HCT116 (cell line): ENCODE measurements around the gene C1orf159. TPM values are rescaled to one million over a fixed set of nuclear protein-coding genes. Genes with fewer than 3 reads are reported as not detected.

Experiments used
- ATAC-seq: fragments of 200-7000 bp; cut with Tn5 transposase; 2 replicates; pipeline ENCODE4 v1.9.1; 2020; ENCODE audit warnings: mild to moderate bottlenecking, moderate library complexity
- BruUV-seq: library from RNA; stranded (reverse); fragments of 400-500 nt; replicated peaks from 2 replicates; lab custom pipeline; 2021; lab: Mats Ljungman, UMichigan
- CTCF ChIA-PET: fragments of 300-600 bp; sonication (Branson Sonifier 250); formaldehyde crosslinking; loops from one replicate; lab custom pipeline; 2021; ENCODE audit warnings: antibody characterized with exemption; lab: Charles Lee
- POLR2A ChIA-PET: fragments of 300-600, 350-600 bp; sonication (Branson Sonifier 250); formaldehyde crosslinking; loops from one replicate; lab custom pipeline; 2021; ENCODE audit warnings: antibody characterized with exemption; lab: Charles Lee
- RAD21 ChIA-PET, 2 experiments: fragments of 300-600 bp; sonication (Branson Sonifier 250); formaldehyde crosslinking; loops; one replicate each; lab custom pipeline; 2023; ENCODE audit warnings: low total read pairs in 2 of 2; ENCODE audit not compliant: uncharacterized antibody in 2 of 2, unreplicated experiment in 2 of 2, low non-redundant PET in 1 of 2; lab: Charles Lee
- DNase-seq: peaks from one replicate; pipeline ENCODE4 v3.0.0-alpha.2; 2010; ENCODE audit warnings: low read depth, low spot score
- H2AFZ ChIP-seq: fragments of 200-600 bp; shearing (Covaris generic), sonication (generic); 2 replicates; pipeline ENCODE4 v1.6.1; 2017; ENCODE audit warnings: low read depth, mixed run types, mixed read lengths, antibody characterized with exemption, low read length; ENCODE audit not compliant: poor library complexity, severe bottlenecking
- H3K27ac ChIP-seq: 2 replicates; pipeline ENCODE4 v1.5.1; 2012; ENCODE audit warnings: low read depth, low read length
- H3K27me3 ChIP-seq: fragments of 200-600 bp; sonication (generic); 2 replicates; pipeline ENCODE4 v1.6.1; 2016; ENCODE audit warnings: mixed run types, low read length, mixed read lengths; ENCODE audit not compliant: insufficient read depth
- H3K36me3 ChIP-seq, 2 experiments: fragments of 200-500 bp in 1 of 2; fragments of 200-600 bp in 1 of 2; sonication (Bioruptor generic) in 1 of 2; sonication (generic) in 1 of 2; 2 replicates each; pipeline versions ENCODE4 v1.5.1 to v1.6.1; 2014 to 2016; ENCODE audit warnings: low read length in 2 of 2, inconsistent platforms in 1 of 2, mixed read lengths in 1 of 2, mixed run types in 1 of 2; ENCODE audit not compliant: insufficient read depth in 2 of 2, control insufficient read depth in 1 of 2
- H3K4me1 ChIP-seq, 2 experiments: fragments of 200-600 bp in 1 of 2; sonication (generic) in 1 of 2; 2 replicates each; pipeline versions ENCODE4 v1.5.1 to v1.6.1; 2012 to 2017; ENCODE audit warnings: low read length in 2 of 2, inconsistent platforms in 1 of 2, mild to moderate bottlenecking in 1 of 2, mixed read lengths in 1 of 2, mixed run types in 1 of 2, moderate library complexity in 1 of 2; ENCODE audit not compliant: insufficient read depth in 2 of 2, control insufficient read depth in 1 of 2
- H3K4me2 ChIP-seq: fragments of 200-600 bp; sonication (generic); 2 replicates; pipeline ENCODE4 v1.6.1; 2017; ENCODE audit warnings: mixed run types, low read length, mixed read lengths
- H3K4me3 ChIP-seq, 2 experiments: fragments of 200-600 bp in 1 of 2; sonication (generic) in 1 of 2; replicated peaks in 1 of 2; 2 replicates each; pipeline ENCODE4 v1.5.1; 2011 to 2016; ENCODE audit warnings: low read length in 2 of 2, control low read depth in 1 of 2, low read depth in 1 of 2, mild to moderate bottlenecking in 1 of 2, mixed read lengths in 1 of 2, mixed run types in 1 of 2
- H3K79me2 ChIP-seq: fragments of 200-600 bp; sonication (generic); 2 replicates; pipeline ENCODE4 v1.6.1; 2017; ENCODE audit warnings: mild to moderate bottlenecking, mixed run types, low read length, moderate library complexity, mixed read lengths; ENCODE audit not compliant: insufficient read depth
- H3K9ac ChIP-seq: fragments of 200-600 bp; sonication (generic); 2 replicates; pipeline ENCODE4 v1.6.1; 2016; ENCODE audit warnings: low read length, mixed read lengths
- H3K9me2 ChIP-seq: fragments of 200-600 bp; sonication (generic), shearing (Covaris generic); 2 replicates; pipeline ENCODE4 v1.6.1; 2017; ENCODE audit warnings: mixed run types, mild to moderate bottlenecking, moderate library complexity; ENCODE audit not compliant: insufficient read depth
- H3K9me3 ChIP-seq, 2 experiments: fragments of 200-500 bp in 1 of 2; fragments of 200-600 bp in 1 of 2; sonication (Bioruptor generic) in 1 of 2; sonication (generic) in 1 of 2; 2 replicates each; pipeline ENCODE4 v1.6.1; 2014 to 2017; ENCODE audit warnings: low read length in 2 of 2, mixed read lengths in 2 of 2, inconsistent platforms in 1 of 2, low read depth in 1 of 2, mild to moderate bottlenecking in 1 of 2, mixed run types in 1 of 2, moderate library complexity in 1 of 2; ENCODE audit not compliant: control insufficient read depth in 1 of 2, insufficient read depth in 1 of 2
- H4K20me1 ChIP-seq: fragments of 200-600 bp; sonication (generic), shearing (Covaris generic); 2 replicates; pipeline ENCODE4 v1.6.1; 2017; ENCODE audit warnings: mixed run types, mild to moderate bottlenecking, moderate library complexity; ENCODE audit not compliant: insufficient read depth
- CBX3 ChIP-seq: IDR thresholded peaks from 2 replicates; pipeline ENCODE4 v1.6.1; 2012; ENCODE audit warnings: low read depth
- EGR1 ChIP-seq: IDR thresholded peaks from 2 replicates; pipeline ENCODE4 v1.6.1; 2012; ENCODE audit warnings: low read depth
- ELF1 ChIP-seq: IDR thresholded peaks from 2 replicates; pipeline ENCODE4 v1.6.1; 2012; ENCODE audit warnings: low read depth, borderline replicate concordance
- EZH2 ChIP-seq: fragments of 200-600 bp; sonication (generic); IDR thresholded peaks from 2 replicates; pipeline ENCODE4 v1.6.1; 2017; ENCODE audit warnings: antibody characterized with exemption, mixed run types
- JUND ChIP-seq: IDR thresholded peaks from 2 replicates; pipeline ENCODE4 v1.6.1; 2012
- POLR2A ChIP-seq: IDR thresholded peaks from 2 replicates; pipeline ENCODE4 v1.7.0; 2011; ENCODE audit warnings: borderline replicate concordance; ENCODE audit not compliant: insufficient read depth, insufficient read length; ENCODE audit errors: extremely low read depth
- POLR2AphosphoS5 ChIP-seq: IDR thresholded peaks from 2 replicates; pipeline ENCODE4 v1.6.1; 2011; ENCODE audit warnings: mild to moderate bottlenecking, low read depth, low read length, moderate library complexity
- RAD21 ChIP-seq: IDR thresholded peaks from 2 replicates; pipeline ENCODE4 v1.6.1; 2012; ENCODE audit warnings: low read depth, mild to moderate bottlenecking
- SIN3A ChIP-seq: IDR thresholded peaks from 2 replicates; pipeline ENCODE4 v1.6.1; 2012; ENCODE audit warnings: low read depth
- SP1 ChIP-seq: IDR thresholded peaks from 2 replicates; pipeline ENCODE4 v1.6.1; 2012; ENCODE audit warnings: low read depth
- SRF ChIP-seq: IDR thresholded peaks from 2 replicates; pipeline ENCODE4 v1.6.1; 2012; ENCODE audit warnings: low read depth
- TCF7L2 ChIP-seq: IDR thresholded peaks from 2 replicates; pipeline ENCODE4 v1.7.0; 2011; ENCODE audit warnings: borderline replicate concordance, inconsistent platforms; ENCODE audit not compliant: insufficient read depth, insufficient read length; ENCODE audit errors: extremely low read depth
- YY1 ChIP-seq: IDR thresholded peaks from 2 replicates; pipeline ENCODE4 v1.6.1; 2011; ENCODE audit warnings: low read length, low read depth, moderate library complexity, mild to moderate bottlenecking; ENCODE audit not compliant: insufficient replicate concordance; ENCODE audit errors: extremely low read depth
- ZBTB33 ChIP-seq: IDR thresholded peaks from 2 replicates; pipeline ENCODE4 v1.6.1; 2011; ENCODE audit warnings: mild to moderate bottlenecking, low read length, moderate library complexity; ENCODE audit not compliant: insufficient replicate concordance; ENCODE audit errors: extremely low read depth
- ZFX ChIP-seq: fragments of 450-650 bp; IDR thresholded peaks from 2 replicates; pipeline ENCODE4 v1.6.1; 2017
- ZNF274 ChIP-seq: fragments of 200-500 bp; sonication (Bioruptor generic); IDR thresholded peaks from 2 replicates; pipeline ENCODE4 v1.6.1; 2014; ENCODE audit warnings: mild to moderate bottlenecking, low read depth, low read length, inconsistent platforms
- intact Hi-C: fragments of 100-400 bp; cut with micrococcal nuclease; formaldehyde crosslinking; loops from 2 replicates; pipeline ENCODE4 v1.10.0; 2022
- total RNA-seq: library from RNA; stranded (reverse); gene quantifications from one replicate; pipeline ENCODE4 v1.2.1, GENCODE V29; 2021; ENCODE audit not compliant: unreplicated experiment
- TF ChIP-seq, protein P1 (sequence below): IDR thresholded peaks from 2 replicates; pipeline ENCODE4 v1.6.1; 2012; ENCODE audit warnings: low read depth
- TF ChIP-seq, protein P2 (sequence below), 3 experiments: fragments of 200-600 bp in 1 of 3; sonication (generic) in 1 of 3; IDR thresholded peaks in 2 of 3; conservative IDR thresholded peaks in 1 of 3; 2 replicates each; pipeline ENCODE4 v1.5.1; 2012 to 2017; ENCODE audit warnings: low read depth in 2 of 3, low read length in 2 of 3, antibody characterized with exemption in 1 of 3, borderline replicate concordance in 1 of 3, control low read depth in 1 of 3, mild to moderate bottlenecking in 1 of 3, mixed read lengths in 1 of 3, mixed run types in 1 of 3, moderate library complexity in 1 of 3; ENCODE audit not compliant: insufficient read depth in 1 of 3
- TF ChIP-seq, protein P3 (sequence below): IDR thresholded peaks from 2 replicates; pipeline ENCODE4 v1.6.1; 2012

Gene C1orf159
- total RNA-seq, 1 experiment from 2014 or later = 22.7 TPM

- H3K4me1 ChIP-seq = peaks cover 31 to 64% of the 10 kb centered on the region in 2 experiments
- H3K9me3 ChIP-seq = no peaks in the 10 kb centered on the region
- H3K4me3 ChIP-seq = no peak overlapping the region
- no peaks in the 10 kb centered on the region for H3K36me3 ChIP-seq
- ChIA-PET CTCF (no interaction called here), RAD21 (no interaction called here), POLR2A (no interaction called here)
- intact Hi-C loops = loop anchor here (5.0 kb wide), 1 partner anchor 65 kb away; the partner anchor contains the start of gene HES4
- TF ChIP-seq RAD21 = no peak
- TF ChIP-seq, protein P1, sequence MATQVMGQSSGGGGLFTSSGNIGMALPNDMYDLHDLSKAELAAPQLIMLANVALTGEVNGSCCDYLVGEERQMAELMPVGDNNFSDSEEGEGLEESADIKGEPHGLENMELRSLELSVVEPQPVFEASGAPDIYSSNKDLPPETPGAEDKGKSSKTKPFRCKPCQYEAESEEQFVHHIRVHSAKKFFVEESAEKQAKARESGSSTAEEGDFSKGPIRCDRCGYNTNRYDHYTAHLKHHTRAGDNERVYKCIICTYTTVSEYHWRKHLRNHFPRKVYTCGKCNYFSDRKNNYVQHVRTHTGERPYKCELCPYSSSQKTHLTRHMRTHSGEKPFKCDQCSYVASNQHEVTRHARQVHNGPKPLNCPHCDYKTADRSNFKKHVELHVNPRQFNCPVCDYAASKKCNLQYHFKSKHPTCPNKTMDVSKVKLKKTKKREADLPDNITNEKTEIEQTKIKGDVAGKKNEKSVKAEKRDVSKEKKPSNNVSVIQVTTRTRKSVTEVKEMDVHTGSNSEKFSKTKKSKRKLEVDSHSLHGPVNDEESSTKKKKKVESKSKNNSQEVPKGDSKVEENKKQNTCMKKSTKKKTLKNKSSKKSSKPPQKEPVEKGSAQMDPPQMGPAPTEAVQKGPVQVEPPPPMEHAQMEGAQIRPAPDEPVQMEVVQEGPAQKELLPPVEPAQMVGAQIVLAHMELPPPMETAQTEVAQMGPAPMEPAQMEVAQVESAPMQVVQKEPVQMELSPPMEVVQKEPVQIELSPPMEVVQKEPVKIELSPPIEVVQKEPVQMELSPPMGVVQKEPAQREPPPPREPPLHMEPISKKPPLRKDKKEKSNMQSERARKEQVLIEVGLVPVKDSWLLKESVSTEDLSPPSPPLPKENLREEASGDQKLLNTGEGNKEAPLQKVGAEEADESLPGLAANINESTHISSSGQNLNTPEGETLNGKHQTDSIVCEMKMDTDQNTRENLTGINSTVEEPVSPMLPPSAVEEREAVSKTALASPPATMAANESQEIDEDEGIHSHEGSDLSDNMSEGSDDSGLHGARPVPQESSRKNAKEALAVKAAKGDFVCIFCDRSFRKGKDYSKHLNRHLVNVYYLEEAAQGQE = no peak
- no peak for TF ChIP-seq JUND
- TF ChIP-seq TCF7L2 = no peak
- TF ChIP-seq POLR2AphosphoS5 = no peak
- TF ChIP-seq POLR2A = no peak
- TF ChIP-seq ZNF274 = no peak
- TF ChIP-seq ELF1 = no peak
- TF ChIP-seq SRF = no peak
- TF ChIP-seq, protein P2, sequence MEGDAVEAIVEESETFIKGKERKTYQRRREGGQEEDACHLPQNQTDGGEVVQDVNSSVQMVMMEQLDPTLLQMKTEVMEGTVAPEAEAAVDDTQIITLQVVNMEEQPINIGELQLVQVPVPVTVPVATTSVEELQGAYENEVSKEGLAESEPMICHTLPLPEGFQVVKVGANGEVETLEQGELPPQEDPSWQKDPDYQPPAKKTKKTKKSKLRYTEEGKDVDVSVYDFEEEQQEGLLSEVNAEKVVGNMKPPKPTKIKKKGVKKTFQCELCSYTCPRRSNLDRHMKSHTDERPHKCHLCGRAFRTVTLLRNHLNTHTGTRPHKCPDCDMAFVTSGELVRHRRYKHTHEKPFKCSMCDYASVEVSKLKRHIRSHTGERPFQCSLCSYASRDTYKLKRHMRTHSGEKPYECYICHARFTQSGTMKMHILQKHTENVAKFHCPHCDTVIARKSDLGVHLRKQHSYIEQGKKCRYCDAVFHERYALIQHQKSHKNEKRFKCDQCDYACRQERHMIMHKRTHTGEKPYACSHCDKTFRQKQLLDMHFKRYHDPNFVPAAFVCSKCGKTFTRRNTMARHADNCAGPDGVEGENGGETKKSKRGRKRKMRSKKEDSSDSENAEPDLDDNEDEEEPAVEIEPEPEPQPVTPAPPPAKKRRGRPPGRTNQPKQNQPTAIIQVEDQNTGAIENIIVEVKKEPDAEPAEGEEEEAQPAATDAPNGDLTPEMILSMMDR (IDR thresholded peaks at IDR 0.05 in 2 of 3, conservative IDR thresholded peaks at IDR 0.05 in 1 of 3; ENCODE audit: borderline replicate concordance in 1 of 3, insufficient read depth in 1 of 3, low read depth in 2 of 3, low read length in 2 of 3) = no peak
- TF ChIP-seq EZH2 = no peak
- TF ChIP-seq ZFX = no peak
- no peak for TF ChIP-seq YY1
- TF ChIP-seq, protein P3, sequence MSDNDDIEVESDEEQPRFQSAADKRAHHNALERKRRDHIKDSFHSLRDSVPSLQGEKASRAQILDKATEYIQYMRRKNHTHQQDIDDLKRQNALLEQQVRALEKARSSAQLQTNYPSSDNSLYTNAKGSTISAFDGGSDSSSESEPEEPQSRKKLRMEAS = no peak
- no peak for TF ChIP-seq ZBTB33
- TF ChIP-seq SP1 = no peak
- TF ChIP-seq SIN3A = no peak
- TF ChIP-seq CBX3 = no peak
- TF ChIP-seq EGR1 = no peak
- no peak overlapping the region for H2AFZ ChIP-seq
- no peaks in the 10 kb centered on the region for H4K20me1 ChIP-seq
- BruUV-seq = no TSS peak
- no peak for DNase-seq
- H3K9me2 ChIP-seq = no peaks in the 10 kb centered on the region
- no peaks in the 10 kb centered on the region for H3K79me2 ChIP-seq
- no peak overlapping the region for H3K9ac ChIP-seq
- no peak overlapping the region; the same call in 1 of the 2 replicates for H3K27ac ChIP-seq
- ATAC-seq = no peak
- H3K27me3 ChIP-seq = no peaks in the 10 kb centered on the region
- H3K4me2 ChIP-seq = peak overlapping the region; percentile 90; the same call in 1 of the 2 replicates
Measured at GRCh38 chr1:1067284-1067859, 48.5 kb downstream of the C1orf159 start.
